Measurements from ENCODE around the gene ARHGAP45. TPM values are rescaled to one million over a fixed set of nuclear protein-coding genes. Genes with fewer than 3 reads are reported as not detected.
A peak's percentile ranks its signal among the peaks of the same experiment; 100 is the strongest.

The ARHGAP45 gene
- total and polyA plus RNA-seq, 2 experiments from 2014 or later, result 24.7 to 71.8 TPM

DNA sequence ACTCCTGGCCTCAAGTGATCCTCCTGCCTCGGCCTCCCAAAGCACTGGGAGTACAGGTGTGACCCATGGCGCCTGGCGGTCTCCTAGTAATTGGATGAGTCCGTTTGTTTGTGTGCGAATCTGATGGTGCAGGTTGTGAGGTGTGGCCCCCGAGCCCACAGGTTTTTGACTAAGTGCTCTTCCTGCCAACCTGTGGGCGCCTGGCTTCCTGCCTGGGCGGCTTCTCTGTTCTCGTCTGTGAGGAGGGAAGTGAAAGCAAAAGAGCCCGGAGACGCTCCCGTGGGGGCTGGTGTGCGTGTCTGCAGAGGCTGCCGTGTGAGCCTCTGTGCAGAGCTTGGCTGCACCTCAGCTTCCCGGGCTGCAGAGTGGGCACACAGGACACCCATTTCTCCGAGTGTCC is 10.0 kb downstream of the ARHGAP45 start (continued):
- TF ChIP-seq ZNF462 (CRISPR knock-in tag; IDR thresholded peaks at IDR 0.05), result no peak
- TF ChIP-seq POLR2AphosphoS5 (IDR thresholded peaks at IDR 0.05; ENCODE audit: low read depth), result no peak
- TF ChIP-seq CREB1 (CRISPR knock-in tag; IDR thresholded peaks at IDR 0.05; ENCODE audit: low read depth), result no peak

DNA sequence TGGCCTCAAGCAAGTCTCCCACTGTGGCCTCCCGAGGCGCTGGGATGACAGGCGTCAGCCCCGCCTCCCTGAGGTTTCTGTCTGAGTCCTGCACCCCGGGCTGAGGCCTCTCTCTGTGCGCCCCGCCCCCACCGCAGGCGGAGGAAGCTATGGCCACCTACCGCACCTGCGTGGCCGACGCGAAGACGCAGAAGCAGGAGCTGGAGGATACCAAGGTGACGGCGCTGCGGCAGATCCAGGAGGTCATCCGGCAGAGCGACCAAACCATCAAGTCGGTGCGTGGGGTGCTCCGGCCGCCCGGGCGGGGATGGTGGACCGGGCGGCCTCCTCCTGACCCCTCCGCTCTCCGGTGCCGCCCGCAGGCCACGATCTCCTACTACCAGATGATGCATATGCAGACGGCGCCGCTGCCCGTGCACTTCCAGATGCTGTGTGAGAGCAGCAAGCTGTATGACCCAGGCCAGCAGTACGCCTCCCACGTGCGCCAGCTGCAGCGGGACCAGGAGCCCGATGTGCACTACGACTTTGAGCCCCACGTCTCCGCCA is 12.7 kb downstream of the ARHGAP45 start:
- Histone ChIP-seq H3K36me3 (ENCODE audit: insufficient read depth) (peaks cover 4% of the 10 kb centered on the region; the same call in 1 of the 2 replicates), H3K79me2 (replicated peaks; ENCODE audit: insufficient read depth) (no peaks in the 10 kb centered on the region)
- peak; percentile 61 for DNase-seq (ENCODE audit: low spot score)

More for the DNA sequence above, 12.7 kb downstream of the ARHGAP45 start:
- no peak for ATAC-seq
- H3K4me3 Mint-ChIP-seq, result no peak overlapping the region
- H3K4me1 Mint-ChIP-seq, result no peaks in the 10 kb centered on the region
- Histone ChIP-seq H3K4me2 (no peak overlapping the region), H3K4me3 (no peak overlapping the region), H2AFZ (no peak overlapping the region), H3K4me1 (ENCODE audit: insufficient read depth) (no peaks in the 10 kb centered on the region; the same call in 1 of the 2 replicates), H3F3A (replicated peaks; ENCODE audit: low read depth) (peaks cover 23% of the 10 kb centered on the region), H4K20me1 (replicated peaks; ENCODE audit: insufficient read depth) (no peaks in the 10 kb centered on the region), H3K27ac (ENCODE audit: low read depth) (no peak overlapping the region), H3K9me2 (ENCODE audit: insufficient read depth) (no peaks in the 10 kb centered on the region), H3K27me3 (ENCODE audit: insufficient read depth) (no peaks in the 10 kb centered on the region)
- peaks cover 51% of the 10 kb centered on the region for H3K36me3 Mint-ChIP-seq (ENCODE audit: low read depth)
- H3K9me3 Mint-ChIP-seq, result no peaks in the 10 kb centered on the region
- TF ChIP-seq, protein P1, sequence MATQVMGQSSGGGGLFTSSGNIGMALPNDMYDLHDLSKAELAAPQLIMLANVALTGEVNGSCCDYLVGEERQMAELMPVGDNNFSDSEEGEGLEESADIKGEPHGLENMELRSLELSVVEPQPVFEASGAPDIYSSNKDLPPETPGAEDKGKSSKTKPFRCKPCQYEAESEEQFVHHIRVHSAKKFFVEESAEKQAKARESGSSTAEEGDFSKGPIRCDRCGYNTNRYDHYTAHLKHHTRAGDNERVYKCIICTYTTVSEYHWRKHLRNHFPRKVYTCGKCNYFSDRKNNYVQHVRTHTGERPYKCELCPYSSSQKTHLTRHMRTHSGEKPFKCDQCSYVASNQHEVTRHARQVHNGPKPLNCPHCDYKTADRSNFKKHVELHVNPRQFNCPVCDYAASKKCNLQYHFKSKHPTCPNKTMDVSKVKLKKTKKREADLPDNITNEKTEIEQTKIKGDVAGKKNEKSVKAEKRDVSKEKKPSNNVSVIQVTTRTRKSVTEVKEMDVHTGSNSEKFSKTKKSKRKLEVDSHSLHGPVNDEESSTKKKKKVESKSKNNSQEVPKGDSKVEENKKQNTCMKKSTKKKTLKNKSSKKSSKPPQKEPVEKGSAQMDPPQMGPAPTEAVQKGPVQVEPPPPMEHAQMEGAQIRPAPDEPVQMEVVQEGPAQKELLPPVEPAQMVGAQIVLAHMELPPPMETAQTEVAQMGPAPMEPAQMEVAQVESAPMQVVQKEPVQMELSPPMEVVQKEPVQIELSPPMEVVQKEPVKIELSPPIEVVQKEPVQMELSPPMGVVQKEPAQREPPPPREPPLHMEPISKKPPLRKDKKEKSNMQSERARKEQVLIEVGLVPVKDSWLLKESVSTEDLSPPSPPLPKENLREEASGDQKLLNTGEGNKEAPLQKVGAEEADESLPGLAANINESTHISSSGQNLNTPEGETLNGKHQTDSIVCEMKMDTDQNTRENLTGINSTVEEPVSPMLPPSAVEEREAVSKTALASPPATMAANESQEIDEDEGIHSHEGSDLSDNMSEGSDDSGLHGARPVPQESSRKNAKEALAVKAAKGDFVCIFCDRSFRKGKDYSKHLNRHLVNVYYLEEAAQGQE (IDR thresholded peaks at IDR 0.05; ENCODE audit: unreplicated experiment), result no peak
- TF ChIP-seq CTCF (conservative IDR thresholded peaks at IDR 0.05; ENCODE audit: low read depth in 2 of 2), result peak in 1 of 2 experiments; percentile 27; a peak in 1 of 4 replicates
- peaks cover 16% of the 10 kb centered on the region for H3K27me3 Mint-ChIP-seq (ENCODE audit: insufficient read depth, low read depth, poor library complexity)
- H3K27ac Mint-ChIP-seq, result no peak overlapping the region
